ENCODE measurements around the gene HLA-A.

HLA-A gene

DNA sequence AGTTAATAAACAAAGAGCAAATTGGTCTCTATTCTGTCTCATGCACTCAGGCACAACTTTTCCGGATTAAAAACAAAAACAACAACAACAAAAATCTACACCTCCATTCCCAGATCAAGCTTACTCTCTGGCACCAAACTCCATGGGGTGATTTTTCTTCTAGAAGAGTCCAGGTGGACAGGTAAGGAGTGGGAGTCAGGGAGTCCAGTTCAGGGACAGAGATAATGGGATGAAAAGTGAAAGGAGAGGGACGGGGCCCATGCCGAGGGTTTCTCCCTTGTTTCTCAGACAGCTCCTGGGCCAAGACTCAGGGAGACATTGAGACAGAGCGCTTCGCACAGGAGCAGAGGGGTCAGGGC, 437 bp upstream of the HLA-A start:
- Histone ChIP-seq H3K4me1 (ENCODE audit: low read depth, poor library complexity, severe bottlenecking) (no peaks in the 10 kb centered on the region), H3K27ac (peak overlapping the region; percentile 53; the same call in 1 of the 2 replicates), H2AFZ (ENCODE audit: low read depth) (peak overlapping the region; percentile 83; the same call in 1 of the 2 replicates), H4K20me1 (ENCODE audit: insufficient read depth) (no peaks in the 10 kb centered on the region), H3K36me3 (ENCODE audit: insufficient read depth) (no peaks in the 10 kb centered on the region), H3K79me2 (ENCODE audit: insufficient read depth, low read depth) (no peaks in the 10 kb centered on the region), H3K27me3 (ENCODE audit: insufficient read depth, low read depth) (no peaks in the 10 kb centered on the region), H3K4me2 (peak overlapping the region; percentile 50), H3K9ac (peak overlapping the region; percentile 67), H3K4me3 (IDR thresholded peaks at IDR 0.05; ENCODE audit: insufficient read depth, low read depth, low read length) (no peak overlapping the region)
- TF ChIP-seq, protein P1, sequence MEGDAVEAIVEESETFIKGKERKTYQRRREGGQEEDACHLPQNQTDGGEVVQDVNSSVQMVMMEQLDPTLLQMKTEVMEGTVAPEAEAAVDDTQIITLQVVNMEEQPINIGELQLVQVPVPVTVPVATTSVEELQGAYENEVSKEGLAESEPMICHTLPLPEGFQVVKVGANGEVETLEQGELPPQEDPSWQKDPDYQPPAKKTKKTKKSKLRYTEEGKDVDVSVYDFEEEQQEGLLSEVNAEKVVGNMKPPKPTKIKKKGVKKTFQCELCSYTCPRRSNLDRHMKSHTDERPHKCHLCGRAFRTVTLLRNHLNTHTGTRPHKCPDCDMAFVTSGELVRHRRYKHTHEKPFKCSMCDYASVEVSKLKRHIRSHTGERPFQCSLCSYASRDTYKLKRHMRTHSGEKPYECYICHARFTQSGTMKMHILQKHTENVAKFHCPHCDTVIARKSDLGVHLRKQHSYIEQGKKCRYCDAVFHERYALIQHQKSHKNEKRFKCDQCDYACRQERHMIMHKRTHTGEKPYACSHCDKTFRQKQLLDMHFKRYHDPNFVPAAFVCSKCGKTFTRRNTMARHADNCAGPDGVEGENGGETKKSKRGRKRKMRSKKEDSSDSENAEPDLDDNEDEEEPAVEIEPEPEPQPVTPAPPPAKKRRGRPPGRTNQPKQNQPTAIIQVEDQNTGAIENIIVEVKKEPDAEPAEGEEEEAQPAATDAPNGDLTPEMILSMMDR (conservative IDR thresholded peaks at IDR 0.05; ENCODE audit: low read depth, low read length) = no peak

DNA sequence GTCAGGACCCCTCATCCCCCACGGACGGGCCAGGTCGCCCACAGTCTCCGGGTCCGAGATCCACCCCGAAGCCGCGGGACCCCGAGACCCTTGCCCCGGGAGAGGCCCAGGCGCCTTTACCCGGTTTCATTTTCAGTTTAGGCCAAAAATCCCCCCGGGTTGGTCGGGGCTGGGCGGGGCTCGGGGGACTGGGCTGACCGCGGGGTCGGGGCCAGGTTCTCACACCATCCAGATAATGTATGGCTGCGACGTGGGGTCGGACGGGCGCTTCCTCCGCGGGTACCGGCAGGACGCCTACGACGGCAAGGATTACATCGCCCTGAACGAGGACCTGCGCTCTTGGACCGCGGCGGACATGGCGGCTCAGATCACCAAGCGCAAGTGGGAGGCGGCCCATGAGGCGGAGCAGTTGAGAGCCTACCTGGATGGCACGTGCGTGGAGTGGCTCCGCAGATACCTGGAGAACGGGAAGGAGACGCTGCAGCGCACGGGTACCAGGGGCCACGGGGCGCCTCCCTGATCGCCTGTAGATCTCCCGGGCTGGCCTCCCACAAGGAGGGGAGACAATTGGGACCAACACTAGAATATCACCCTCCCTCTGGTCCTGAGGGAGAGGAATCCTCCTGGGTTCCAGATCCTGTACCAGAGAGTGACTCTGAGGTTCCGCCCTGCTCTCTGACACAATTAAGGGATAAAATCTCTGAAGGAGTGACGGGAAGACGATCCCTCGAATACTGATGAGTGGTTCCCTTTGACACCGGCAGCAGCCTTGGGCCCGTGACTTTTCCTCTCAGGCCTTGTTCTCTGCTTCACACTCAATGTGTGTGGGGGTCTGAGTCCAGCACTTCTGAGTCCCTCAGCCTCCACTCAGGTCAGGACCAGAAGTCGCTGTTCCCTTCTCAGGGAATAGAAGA, 978 bp downstream of the HLA-A start:
- H3K9ac ChIP-seq = peak overlapping the region; percentile 67; the same call in 1 of the 2 replicates
- no peak overlapping the region for H3K4me3 ChIP-seq (IDR thresholded peaks at IDR 0.05; ENCODE audit: insufficient read depth, low read depth, low read length)
- no peak overlapping the region for H3K27ac ChIP-seq
- H2AFZ ChIP-seq (ENCODE audit: low read depth) = no peak overlapping the region
- H3K79me2 ChIP-seq (ENCODE audit: insufficient read depth, low read depth) = no peaks in the 10 kb centered on the region
- H3K27me3 ChIP-seq (ENCODE audit: insufficient read depth, low read depth) = no peaks in the 10 kb centered on the region
- TF ChIP-seq, protein P1 (conservative IDR thresholded peaks at IDR 0.05; ENCODE audit: low read depth, low read length) = no peak
- H4K20me1 ChIP-seq (ENCODE audit: insufficient read depth) = no peaks in the 10 kb centered on the region
- no peaks in the 10 kb centered on the region for H3K36me3 ChIP-seq (ENCODE audit: insufficient read depth)
- no peaks in the 10 kb centered on the region for H3K4me1 ChIP-seq (ENCODE audit: low read depth, poor library complexity, severe bottlenecking)
- peak overlapping the region; percentile 36; the same call in 1 of the 2 replicates for H3K4me2 ChIP-seq

DNA sequence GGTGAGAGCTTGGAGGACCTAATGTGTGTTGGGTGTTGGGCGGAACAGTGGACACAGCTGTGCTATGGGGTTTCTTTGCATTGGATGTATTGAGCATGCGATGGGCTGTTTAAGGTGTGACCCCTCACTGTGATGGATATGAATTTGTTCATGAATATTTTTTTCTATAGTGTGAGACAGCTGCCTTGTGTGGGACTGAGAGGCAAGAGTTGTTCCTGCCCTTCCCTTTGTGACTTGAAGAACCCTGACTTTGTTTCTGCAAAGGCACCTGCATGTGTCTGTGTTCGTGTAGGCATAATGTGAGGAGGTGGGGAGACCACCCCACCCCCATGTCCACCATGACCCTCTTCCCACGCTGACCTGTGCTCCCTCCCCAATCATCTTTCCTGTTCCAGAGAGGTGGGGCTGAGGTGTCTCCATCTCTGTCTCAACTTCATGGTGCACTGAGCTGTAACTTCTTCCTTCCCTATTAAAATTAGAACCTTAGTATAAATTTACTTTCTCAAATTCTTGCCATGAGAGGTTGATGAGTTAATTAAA, 3.0 kb downstream of the HLA-A start:
- Histone ChIP-seq H3K27me3 (ENCODE audit: insufficient read depth, low read depth) (no peaks in the 10 kb centered on the region), H3K4me1 (ENCODE audit: low read depth, poor library complexity, severe bottlenecking) (no peaks in the 10 kb centered on the region), H3K4me2 (no peak overlapping the region), H3K4me3 (IDR thresholded peaks at IDR 0.05; ENCODE audit: insufficient read depth, low read depth, low read length) (no peak overlapping the region), H3K27ac (no peak overlapping the region), H3K79me2 (ENCODE audit: insufficient read depth, low read depth) (no peaks in the 10 kb centered on the region), H4K20me1 (ENCODE audit: insufficient read depth) (no peaks in the 10 kb centered on the region), H3K36me3 (ENCODE audit: insufficient read depth) (no peaks in the 10 kb centered on the region), H3K9ac (no peak overlapping the region), H2AFZ (ENCODE audit: low read depth) (no peak overlapping the region)
- TF ChIP-seq, protein P1 (conservative IDR thresholded peaks at IDR 0.05; ENCODE audit: low read depth, low read length) = no peak

DNA sequence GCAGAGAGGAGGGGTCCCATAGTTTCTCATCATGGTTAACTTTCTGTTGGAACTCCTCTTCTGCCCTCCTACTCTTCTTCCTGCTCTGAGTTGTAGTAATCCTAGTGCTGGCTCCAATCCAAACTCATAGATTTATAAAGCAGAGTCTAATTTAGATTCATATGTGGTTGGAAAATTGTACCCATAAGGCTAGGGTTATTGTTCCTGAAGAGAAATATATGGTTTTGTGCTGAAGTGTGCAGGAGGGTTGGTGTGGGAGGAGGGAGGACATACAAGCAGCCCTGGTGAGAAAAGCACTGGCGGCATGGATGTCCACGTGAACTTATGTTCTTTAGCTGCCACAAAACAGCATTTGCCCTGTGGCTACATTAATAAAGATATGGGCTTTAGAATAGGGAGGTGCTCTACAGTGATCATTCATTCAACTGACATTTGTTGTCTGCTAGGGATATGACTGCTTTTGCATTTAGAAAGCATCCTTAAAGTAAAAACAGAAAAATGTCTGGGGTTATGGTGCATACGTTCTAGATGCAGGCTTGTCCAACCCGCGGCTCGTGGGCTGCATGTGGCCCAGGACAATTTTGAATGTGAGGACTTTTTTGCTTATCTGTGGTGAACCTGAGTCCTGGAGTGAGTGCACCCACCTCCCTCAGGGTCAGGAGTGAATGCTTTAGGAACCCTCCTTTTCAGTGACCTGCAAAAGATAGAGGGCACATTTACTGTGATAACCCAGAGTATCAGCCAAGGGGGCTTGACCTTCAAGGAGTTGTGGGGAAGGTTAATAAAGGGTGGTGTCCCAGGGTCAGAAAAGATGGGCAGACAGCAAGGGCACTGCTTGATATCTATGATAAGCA, 4.1 kb downstream of the HLA-A start:
- Histone ChIP-seq H3K4me3 (IDR thresholded peaks at IDR 0.05; ENCODE audit: insufficient read depth, low read depth, low read length) (no peak overlapping the region), H3K4me2 (no peak overlapping the region), H3K27ac (no peak overlapping the region), H3K9ac (no peak overlapping the region), H3K36me3 (ENCODE audit: insufficient read depth) (no peaks in the 10 kb centered on the region), H2AFZ (ENCODE audit: low read depth) (no peak overlapping the region), H3K27me3 (ENCODE audit: insufficient read depth, low read depth) (no peaks in the 10 kb centered on the region), H4K20me1 (ENCODE audit: insufficient read depth) (no peaks in the 10 kb centered on the region), H3K4me1 (ENCODE audit: low read depth, poor library complexity, severe bottlenecking) (no peaks in the 10 kb centered on the region), H3K79me2 (ENCODE audit: insufficient read depth, low read depth) (no peaks in the 10 kb centered on the region)
- TF ChIP-seq, protein P1 (conservative IDR thresholded peaks at IDR 0.05; ENCODE audit: low read depth, low read length) = no peak
